PC-3 (cell line): ENCODE results near the gene HBM. TPM values are rescaled to one million over a fixed set of nuclear protein-coding genes. Genes with fewer than 3 reads are reported as not detected.

Experiments used
- ATAC-seq: fragments of 200-7000 bp; cut with Tn5 transposase; 2 replicates; pipeline ENCODE4 v1.9.1; 2020; ENCODE audit warnings: mild to moderate bottlenecking, moderate library complexity
- BruUV-seq: library from RNA; stranded (reverse); fragments of 400-500 nt; replicated peaks from 2 replicates; lab custom pipeline; 2021; lab: Mats Ljungman, UMichigan
- CTCF ChIA-PET: fragments of 300-600 bp; sonication (Branson Sonifier 250); formaldehyde crosslinking; loops from one replicate; lab custom pipeline; 2022; ENCODE audit warnings: antibody characterized with exemption; lab: Charles Lee
- POLR2A ChIA-PET: fragments of 300-600 bp; sonication (Branson Sonifier 250); formaldehyde crosslinking; loops from one replicate; lab custom pipeline; 2022; ENCODE audit warnings: antibody characterized with exemption; ENCODE audit not compliant: unreplicated experiment; lab: Charles Lee
- DNase-seq: peaks from one replicate; pipeline ENCODE4 v3.0.0-alpha.2; 2015
- H2AFZ ChIP-seq: fragments of 300-600 bp; sonication (generic); 2 replicates; pipeline ENCODE4 v1.6.0; 2016; ENCODE audit warnings: antibody characterized with exemption, low read length
- H3F3A ChIP-seq: fragments of 300-600 bp; sonication (generic); one replicate; pipeline ENCODE4 v1.6.0; 2017; ENCODE audit warnings: antibody characterized with exemption, low read length, control low read depth, mild to moderate bottlenecking; ENCODE audit not compliant: unreplicated experiment
- H3K27ac ChIP-seq: fragments of 300-600 bp; sonication (generic); 2 replicates; pipeline ENCODE4 v1.5.1; 2016; ENCODE audit warnings: mild to moderate bottlenecking, low read length
- H3K27me3 ChIP-seq: fragments of 300-600 bp; sonication (generic); 2 replicates; pipeline ENCODE4 v1.6.1; 2016; ENCODE audit warnings: low read length, mixed read lengths
- H3K36me3 ChIP-seq: fragments of 300-600 bp; sonication (generic); 2 replicates; pipeline ENCODE4 v1.6.1; 2016; ENCODE audit warnings: low read depth, mixed run types, low read length, mixed read lengths
- H3K4me1 ChIP-seq: fragments of 300-600 bp; sonication (generic); 2 replicates; pipeline ENCODE4 v1.5.1; 2016; ENCODE audit warnings: low read length; ENCODE audit not compliant: insufficient read depth
- H3K4me2 ChIP-seq: fragments of 300-600 bp; sonication (generic); 2 replicates; pipeline ENCODE4 v1.6.0; 2016; ENCODE audit warnings: low read length
- H3K4me3 ChIP-seq: fragments of 300-600 bp; sonication (generic); 2 replicates; pipeline ENCODE4 v1.5.1; 2016; ENCODE audit warnings: mild to moderate bottlenecking, low read length, mixed read lengths
- H3K79me2 ChIP-seq: fragments of 300-600 bp; sonication (generic); 2 replicates; pipeline ENCODE4 v1.6.1; 2017; ENCODE audit warnings: low read length, mixed read lengths
- H3K9ac ChIP-seq: fragments of 300-600 bp; sonication (generic); 2 replicates; pipeline ENCODE4 v1.6.0; 2016; ENCODE audit warnings: mild to moderate bottlenecking, low read length
- H3K9me2 ChIP-seq: fragments of 300-600 bp; sonication (generic); replicated peaks from 2 replicates; pipeline ENCODE4 v1.6.1; 2016; ENCODE audit warnings: mixed run types, low read length, mixed read lengths
- H3K9me3 ChIP-seq: fragments of 300-600 bp; sonication (generic); 2 replicates; pipeline ENCODE4 v1.6.1; 2016; ENCODE audit warnings: low read length, mixed read lengths
- H4K20me1 ChIP-seq: fragments of 300-600 bp; sonication (generic); 2 replicates; pipeline ENCODE4 v1.6.1; 2016; ENCODE audit warnings: low read length, mixed read lengths
- EZH2 ChIP-seq: fragments of 300-600 bp; sonication (generic); IDR thresholded peaks from one replicate; pipeline ENCODE4 v1.6.1; 2017; ENCODE audit warnings: antibody characterized with exemption, mild to moderate bottlenecking, low read length; ENCODE audit not compliant: unreplicated experiment
- EZH2phosphoT487 ChIP-seq: fragments of 300-600 bp; sonication (generic); IDR thresholded peaks from 2 replicates; pipeline ENCODE4 v1.6.1; 2018; ENCODE audit warnings: mild to moderate bottlenecking, antibody characterized with exemption, low read length, borderline replicate concordance
- intact Hi-C: fragments of 100-400 bp; cut with micrococcal nuclease; formaldehyde crosslinking; loops from 2 replicates; pipeline ENCODE4 v1.9.0; 2023
- total RNA-seq: library from RNA; depleted of rRNA; stranded (reverse); fragments of >200 nt; gene quantifications from 2 replicates; pipeline ENCODE4 v1.2.3, GENCODE V29; 2014
- TF ChIP-seq, protein P1 (sequence below): fragments of 300-600 bp; sonication (generic); conservative IDR thresholded peaks from 2 replicates; pipeline ENCODE4 v1.5.1; 2017; ENCODE audit warnings: antibody characterized with exemption, low read depth, mild to moderate bottlenecking, low read length

The HBM gene
- total RNA-seq, 1 experiment from 2014 or later: not detected

GRCh38 chr16:191831-192230 lies 26.1 kb downstream of the HBM start:
- Histone ChIP-seq H3K4me3 (no peak overlapping the region), H3F3A (no peaks in the 10 kb centered on the region), H2AFZ (no peak overlapping the region), H4K20me1 (no peaks in the 10 kb centered on the region), H3K27me3 (no peaks in the 10 kb centered on the region), H3K79me2 (no peaks in the 10 kb centered on the region), H3K9me3 (no peaks in the 10 kb centered on the region), H3K4me1 (no peaks in the 10 kb centered on the region), H3K36me3 (peaks cover 20% of the 10 kb centered on the region), H3K9me2 (no peaks in the 10 kb centered on the region), H3K9ac (no peak overlapping the region), H3K4me2 (no peak overlapping the region), H3K27ac (no peak overlapping the region)
- ChIA-PET POLR2A (no interaction called here), CTCF (interaction anchor here (0.5 kb wide), 1 partner anchor 33 kb away, joined by 3 read pairs; no protein-coding TSS in a partner anchor)
- ATAC-seq (no peak), DNase-seq (no peak)
- no TSS peak for BruUV-seq
- TF ChIP-seq, protein P1, sequence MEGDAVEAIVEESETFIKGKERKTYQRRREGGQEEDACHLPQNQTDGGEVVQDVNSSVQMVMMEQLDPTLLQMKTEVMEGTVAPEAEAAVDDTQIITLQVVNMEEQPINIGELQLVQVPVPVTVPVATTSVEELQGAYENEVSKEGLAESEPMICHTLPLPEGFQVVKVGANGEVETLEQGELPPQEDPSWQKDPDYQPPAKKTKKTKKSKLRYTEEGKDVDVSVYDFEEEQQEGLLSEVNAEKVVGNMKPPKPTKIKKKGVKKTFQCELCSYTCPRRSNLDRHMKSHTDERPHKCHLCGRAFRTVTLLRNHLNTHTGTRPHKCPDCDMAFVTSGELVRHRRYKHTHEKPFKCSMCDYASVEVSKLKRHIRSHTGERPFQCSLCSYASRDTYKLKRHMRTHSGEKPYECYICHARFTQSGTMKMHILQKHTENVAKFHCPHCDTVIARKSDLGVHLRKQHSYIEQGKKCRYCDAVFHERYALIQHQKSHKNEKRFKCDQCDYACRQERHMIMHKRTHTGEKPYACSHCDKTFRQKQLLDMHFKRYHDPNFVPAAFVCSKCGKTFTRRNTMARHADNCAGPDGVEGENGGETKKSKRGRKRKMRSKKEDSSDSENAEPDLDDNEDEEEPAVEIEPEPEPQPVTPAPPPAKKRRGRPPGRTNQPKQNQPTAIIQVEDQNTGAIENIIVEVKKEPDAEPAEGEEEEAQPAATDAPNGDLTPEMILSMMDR: no peak
- TF ChIP-seq EZH2: no peak
- intact Hi-C loops: no loop called here

DNA sequence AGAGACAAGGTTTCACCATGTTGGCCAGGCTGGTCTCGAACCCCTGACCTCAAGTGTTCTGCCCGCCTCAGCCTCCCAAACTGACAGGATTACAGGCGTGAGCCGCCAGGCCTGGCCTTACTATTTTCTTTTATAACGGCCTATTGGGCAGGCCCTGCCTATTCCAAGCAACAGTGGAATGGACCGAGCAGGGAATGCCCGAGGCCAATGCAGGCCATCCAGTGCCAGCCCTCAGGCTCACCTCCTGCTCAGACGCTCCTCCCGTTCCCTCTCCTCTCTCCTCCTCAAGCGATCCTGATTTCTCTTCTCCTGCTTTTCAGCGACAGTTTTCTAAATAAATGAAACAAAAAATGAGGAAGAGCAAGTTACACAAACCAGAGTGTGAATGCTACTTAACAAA lies 26.9 kb downstream of the HBM start:
- CTCF ChIA-PET: no interaction called here
- POLR2A ChIA-PET: no interaction called here
- no TSS peak for BruUV-seq

DNA sequence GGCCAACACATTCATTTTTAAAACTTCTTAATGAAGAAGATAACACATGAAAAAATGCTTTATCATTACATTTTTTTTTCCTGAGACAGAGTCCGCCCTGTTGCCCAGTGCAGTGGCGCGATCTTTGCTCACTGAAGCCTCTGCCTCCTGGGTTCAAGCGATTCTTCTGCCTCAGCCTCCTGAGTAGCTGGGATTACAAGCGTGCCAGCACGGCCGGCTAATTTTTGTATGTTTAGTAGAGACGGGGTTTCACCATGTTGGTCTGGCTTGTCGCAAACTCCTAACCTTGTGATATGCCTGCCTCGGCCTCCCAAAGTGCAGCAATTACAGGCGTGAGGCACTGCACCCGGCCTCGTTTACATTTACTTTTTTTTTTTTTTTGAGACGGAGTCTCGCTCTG lies 27.7 kb downstream of the HBM start:
- H3K4me2 ChIP-seq: no peak overlapping the region
- no peak overlapping the region for H2AFZ ChIP-seq
- no peaks in the 10 kb centered on the region for H3F3A ChIP-seq
- H3K27ac ChIP-seq: no peak overlapping the region
- TF ChIP-seq EZH2 (no peak), EZH2phosphoT487 (no peak)
- TF ChIP-seq, protein P1: no peak
- intact Hi-C loops: no loop called here
- H3K27me3 ChIP-seq: no peaks in the 10 kb centered on the region
- H3K9me3 ChIP-seq: no peaks in the 10 kb centered on the region
- H3K36me3 ChIP-seq: peaks cover 23% of the 10 kb centered on the region
- H4K20me1 ChIP-seq: no peaks in the 10 kb centered on the region
- H3K4me1 ChIP-seq: no peaks in the 10 kb centered on the region
- no peaks in the 10 kb centered on the region for H3K79me2 ChIP-seq
- H3K9me2 ChIP-seq: no peaks in the 10 kb centered on the region
- ATAC-seq: no peak
- POLR2A ChIA-PET: no interaction called here
- CTCF ChIA-PET: no interaction called here
- no peak overlapping the region for H3K4me3 ChIP-seq
- H3K9ac ChIP-seq: no peak overlapping the region
- DNase-seq: no peak
- no TSS peak for BruUV-seq

More for the DNA sequence above, 26.9 kb downstream of the HBM start:
- Histone ChIP-seq H3K4me1 (no peaks in the 10 kb centered on the region), H4K20me1 (no peaks in the 10 kb centered on the region), H3K36me3 (peaks cover 19% of the 10 kb centered on the region), H3K27ac (no peak overlapping the region), H2AFZ (no peak overlapping the region), H3K79me2 (no peaks in the 10 kb centered on the region), H3F3A (no peaks in the 10 kb centered on the region), H3K27me3 (no peaks in the 10 kb centered on the region), H3K9me3 (no peaks in the 10 kb centered on the region), H3K4me2 (no peak overlapping the region), H3K9ac (no peak overlapping the region), H3K4me3 (no peak overlapping the region), H3K9me2 (no peaks in the 10 kb centered on the region)
- TF ChIP-seq, protein P1: no peak
- TF ChIP-seq EZH2 (no peak), EZH2phosphoT487 (no peak)
- no peak for ATAC-seq
- DNase-seq: no peak
- intact Hi-C loops: no loop called here
